ENCODE measurements around the gene PROSER2.

- no peak for TF ChIP-seq POLR2A (IDR thresholded peaks at IDR 0.05; ENCODE audit: low read depth, low read length)
- no peak for TF ChIP-seq POLR2AphosphoS5 (IDR thresholded peaks at IDR 0.05; ENCODE audit: low read depth, low read length)
Observed at GRCh38 chr10:11849911-11850310, 26.8 kb downstream of the PROSER2 start.
